Suprapubic skin (tissue), 3 donors: ENCODE results near the gene USP6NL.

Source experiments
- EP300 ChIP-seq: sonication (generic); formaldehyde crosslinking; IDR thresholded peaks from one replicate; pipeline ENCODE4 v1.6.1; 2017; ENCODE audit warnings: antibody characterized with exemption
- POLR2A ChIP-seq, 2 donors: fragments of 450-650 bp; IDR thresholded peaks; one replicate each; pipeline ENCODE4 v1.6.1; 2017; ENCODE audit warnings: antibody characterized with exemption in 2 of 2, mild to moderate bottlenecking in 2 of 2, moderate library complexity in 2 of 2
- TF ChIP-seq, protein P1 (sequence below), 2 donors: fragments of 200-600 bp in 1 of 2; fragments of 450-650 bp in 1 of 2; sonication (generic) in 1 of 2; IDR thresholded peaks; one replicate each; pipeline ENCODE4 v1.5.1; 2016 to 2019; ENCODE audit warnings: antibody characterized with exemption in 2 of 2, mild to moderate bottlenecking in 1 of 2, moderate library complexity in 1 of 2

DNA sequence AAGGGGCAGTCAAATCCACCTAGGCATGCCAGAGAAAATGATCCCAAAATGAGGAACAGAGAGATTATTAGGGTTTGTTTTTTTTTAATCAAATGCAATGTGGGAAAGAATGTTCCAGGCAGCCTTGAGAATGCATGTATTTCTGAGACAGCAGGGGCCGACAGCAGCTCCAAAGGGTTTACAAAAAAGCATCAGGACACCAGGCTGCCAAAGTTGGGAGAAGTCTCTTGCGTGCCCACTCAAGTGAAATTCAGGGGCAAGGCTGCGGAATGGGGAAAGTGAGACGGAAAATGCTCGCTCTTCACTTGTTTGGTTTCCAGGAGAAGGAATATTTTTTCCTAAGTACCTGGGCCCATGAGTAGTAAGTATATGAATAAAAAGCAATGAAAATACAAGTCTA is 101.2 kb downstream of the USP6NL start:
- TF ChIP-seq, protein P1, sequence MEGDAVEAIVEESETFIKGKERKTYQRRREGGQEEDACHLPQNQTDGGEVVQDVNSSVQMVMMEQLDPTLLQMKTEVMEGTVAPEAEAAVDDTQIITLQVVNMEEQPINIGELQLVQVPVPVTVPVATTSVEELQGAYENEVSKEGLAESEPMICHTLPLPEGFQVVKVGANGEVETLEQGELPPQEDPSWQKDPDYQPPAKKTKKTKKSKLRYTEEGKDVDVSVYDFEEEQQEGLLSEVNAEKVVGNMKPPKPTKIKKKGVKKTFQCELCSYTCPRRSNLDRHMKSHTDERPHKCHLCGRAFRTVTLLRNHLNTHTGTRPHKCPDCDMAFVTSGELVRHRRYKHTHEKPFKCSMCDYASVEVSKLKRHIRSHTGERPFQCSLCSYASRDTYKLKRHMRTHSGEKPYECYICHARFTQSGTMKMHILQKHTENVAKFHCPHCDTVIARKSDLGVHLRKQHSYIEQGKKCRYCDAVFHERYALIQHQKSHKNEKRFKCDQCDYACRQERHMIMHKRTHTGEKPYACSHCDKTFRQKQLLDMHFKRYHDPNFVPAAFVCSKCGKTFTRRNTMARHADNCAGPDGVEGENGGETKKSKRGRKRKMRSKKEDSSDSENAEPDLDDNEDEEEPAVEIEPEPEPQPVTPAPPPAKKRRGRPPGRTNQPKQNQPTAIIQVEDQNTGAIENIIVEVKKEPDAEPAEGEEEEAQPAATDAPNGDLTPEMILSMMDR (IDR thresholded peaks at IDR 0.05): no peak
- no peak for TF ChIP-seq EP300
- no peak for TF ChIP-seq POLR2A (IDR thresholded peaks at IDR 0.05)
